Astrocyte (in vitro differentiated cells and primary cell): Measurements from ENCODE around the gene JAKMIP3. TPM values are rescaled to one million over a fixed set of nuclear protein-coding genes. Genes with fewer than 3 reads are reported as not detected.

Experiments used
- DNase-seq: peaks from one replicate; pipeline ENCODE4 v3.0.0-alpha.2; 2010; ENCODE audit warnings: low read depth
- FAIRE-seq: peaks from 2 replicates; lab custom pipeline; 2011; peaks lifted over from hg19 to GRCh38; lab: Jason Lieb, UNC
- H2AFZ ChIP-seq: 2 replicates; pipeline ENCODE4 v1.6.0; 2012; ENCODE audit warnings: low read depth, low read length, inconsistent platforms
- H3K27ac ChIP-seq: 2 replicates; pipeline ENCODE4 v1.5.1; 2011; ENCODE audit warnings: low read depth, low read length, inconsistent platforms
- H3K27me3 ChIP-seq: 2 replicates; pipeline ENCODE4 v1.6.0; 2011; ENCODE audit warnings: low read length, inconsistent platforms; ENCODE audit not compliant: insufficient read depth
- H3K36me3 ChIP-seq: 2 replicates; pipeline ENCODE4 v1.5.1; 2011; ENCODE audit warnings: low read length, inconsistent platforms; ENCODE audit not compliant: insufficient read depth
- H3K4me1 ChIP-seq: 2 replicates; pipeline ENCODE4 v1.5.1; 2011; ENCODE audit warnings: low read length, inconsistent platforms; ENCODE audit not compliant: insufficient read depth
- H3K4me2 ChIP-seq: 2 replicates; pipeline ENCODE4 v1.6.0; 2012; ENCODE audit warnings: low read length, inconsistent platforms
- H3K4me3 ChIP-seq: 2 replicates; pipeline ENCODE4 v1.5.1; 2011; ENCODE audit warnings: low read depth, mild to moderate bottlenecking, low read length, inconsistent platforms; ENCODE audit not compliant: insufficient read depth
- H3K79me2 ChIP-seq: 2 replicates; pipeline ENCODE4 v1.6.0; 2012; ENCODE audit warnings: mild to moderate bottlenecking, low read length, inconsistent platforms; ENCODE audit not compliant: insufficient read depth
- H3K9ac ChIP-seq: 2 replicates; pipeline ENCODE4 v1.6.0; 2012; ENCODE audit warnings: mild to moderate bottlenecking, low read length, inconsistent platforms
- H3K9me3 ChIP-seq: 2 replicates; pipeline ENCODE4 v1.5.1; 2012; ENCODE audit warnings: low read depth, mild to moderate bottlenecking, low read length, inconsistent platforms; ENCODE audit not compliant: insufficient read depth
- H4K20me1 ChIP-seq: 2 replicates; pipeline ENCODE4 v1.6.0; 2012; ENCODE audit warnings: low read length, inconsistent platforms; ENCODE audit not compliant: insufficient read depth
- H3K27ac Mint-ChIP-seq: one replicate; pipeline ENCODE4 v1.8.0; 2021; ENCODE audit warnings: mild to moderate bottlenecking, mixed read lengths; ENCODE audit not compliant: unreplicated experiment
- H3K27me3 Mint-ChIP-seq: one replicate; pipeline ENCODE4 v1.8.0; 2021; ENCODE audit warnings: low read depth, mixed read lengths; ENCODE audit not compliant: unreplicated experiment
- H3K36me3 Mint-ChIP-seq: one replicate; pipeline ENCODE4 v1.8.0; 2021; ENCODE audit warnings: low read depth, mixed read lengths; ENCODE audit not compliant: unreplicated experiment
- H3K4me1 Mint-ChIP-seq: one replicate; pipeline ENCODE4 v1.8.0; 2021; ENCODE audit warnings: low read depth, mixed read lengths; ENCODE audit not compliant: unreplicated experiment
- H3K4me3 Mint-ChIP-seq: one replicate; pipeline ENCODE4 v1.8.0; 2021; ENCODE audit warnings: mild to moderate bottlenecking, moderate library complexity, mixed read lengths; ENCODE audit not compliant: unreplicated experiment
- H3K9me3 Mint-ChIP-seq: one replicate; pipeline ENCODE4 v1.8.0; 2021; ENCODE audit warnings: mild to moderate bottlenecking, mixed read lengths; ENCODE audit not compliant: unreplicated experiment
- EZH2 ChIP-seq: IDR thresholded peaks from 2 replicates; pipeline ENCODE4 v1.6.1; 2012; ENCODE audit warnings: mild to moderate bottlenecking, low read length, inconsistent platforms; ENCODE audit not compliant: insufficient read depth
- total RNA-seq: library from RNA; stranded (reverse); gene quantifications from 2 replicates; pipeline ENCODE4 v1.2.1, GENCODE V29; 2021
- TF ChIP-seq, protein P1 (sequence below): IDR thresholded peaks from 2 replicates; pipeline ENCODE4 v1.5.1; 2011; ENCODE audit warnings: low read depth, mild to moderate bottlenecking, inconsistent platforms, low read length, moderate library complexity; ENCODE audit not compliant: insufficient read depth

JAKMIP3 gene
- total RNA-seq, 1 donor from 2014 or later: 0.54 TPM

GRCh38 chr10:132107186-132107948 is 41.6 kb downstream of the JAKMIP3 start:
- Mint-ChIP-seq H3K4me3 (no peak overlapping the region), H3K27me3 (peaks cover 53% of the 10 kb centered on the region), H3K4me1 (no peaks in the 10 kb centered on the region), H3K9me3 (no peaks in the 10 kb centered on the region), H3K27ac (no peak overlapping the region), H3K36me3 (no peaks in the 10 kb centered on the region)
- H3K9me3 ChIP-seq: peaks cover 6% of the 10 kb centered on the region
- TF ChIP-seq, protein P1, sequence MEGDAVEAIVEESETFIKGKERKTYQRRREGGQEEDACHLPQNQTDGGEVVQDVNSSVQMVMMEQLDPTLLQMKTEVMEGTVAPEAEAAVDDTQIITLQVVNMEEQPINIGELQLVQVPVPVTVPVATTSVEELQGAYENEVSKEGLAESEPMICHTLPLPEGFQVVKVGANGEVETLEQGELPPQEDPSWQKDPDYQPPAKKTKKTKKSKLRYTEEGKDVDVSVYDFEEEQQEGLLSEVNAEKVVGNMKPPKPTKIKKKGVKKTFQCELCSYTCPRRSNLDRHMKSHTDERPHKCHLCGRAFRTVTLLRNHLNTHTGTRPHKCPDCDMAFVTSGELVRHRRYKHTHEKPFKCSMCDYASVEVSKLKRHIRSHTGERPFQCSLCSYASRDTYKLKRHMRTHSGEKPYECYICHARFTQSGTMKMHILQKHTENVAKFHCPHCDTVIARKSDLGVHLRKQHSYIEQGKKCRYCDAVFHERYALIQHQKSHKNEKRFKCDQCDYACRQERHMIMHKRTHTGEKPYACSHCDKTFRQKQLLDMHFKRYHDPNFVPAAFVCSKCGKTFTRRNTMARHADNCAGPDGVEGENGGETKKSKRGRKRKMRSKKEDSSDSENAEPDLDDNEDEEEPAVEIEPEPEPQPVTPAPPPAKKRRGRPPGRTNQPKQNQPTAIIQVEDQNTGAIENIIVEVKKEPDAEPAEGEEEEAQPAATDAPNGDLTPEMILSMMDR: no peak
- TF ChIP-seq EZH2: no peak
- no peak overlapping the region for H3K4me2 ChIP-seq
- no peaks in the 10 kb centered on the region for H3K79me2 ChIP-seq
- H4K20me1 ChIP-seq: no peaks in the 10 kb centered on the region
- no peaks in the 10 kb centered on the region for H3K36me3 ChIP-seq
- no peak for FAIRE-seq
- H3K27me3 ChIP-seq: no peaks in the 10 kb centered on the region
- H3K4me3 ChIP-seq: no peak overlapping the region
- no peaks in the 10 kb centered on the region for H3K4me1 ChIP-seq
- no peak for DNase-seq
- no peak overlapping the region for H3K27ac ChIP-seq
- no peak overlapping the region for H3K9ac ChIP-seq
- no peak overlapping the region for H2AFZ ChIP-seq

- H3K27me3 ChIP-seq: no peaks in the 10 kb centered on the region
Observed at GRCh38 chr10:132107949-132108877, 42.5 kb downstream of the JAKMIP3 start.

More at GRCh38 chr10:132107949-132108877, 42.5 kb downstream of the JAKMIP3 start:
- H3K4me2 ChIP-seq: no peak overlapping the region
- FAIRE-seq (no peak), DNase-seq (no peak)
- peaks cover 6% of the 10 kb centered on the region for H3K9me3 ChIP-seq
- no peaks in the 10 kb centered on the region for H3K4me1 ChIP-seq
- no peaks in the 10 kb centered on the region for H3K36me3 ChIP-seq
- H3K27me3 Mint-ChIP-seq: peaks cover 54% of the 10 kb centered on the region
- no peak overlapping the region for H3K27ac ChIP-seq
- no peaks in the 10 kb centered on the region for H3K4me1 Mint-ChIP-seq
- no peaks in the 10 kb centered on the region for H4K20me1 ChIP-seq
- no peaks in the 10 kb centered on the region for H3K79me2 ChIP-seq
- H3K4me3 Mint-ChIP-seq: no peak overlapping the region
- TF ChIP-seq, protein P1: no peak
- no peak for TF ChIP-seq EZH2
- H2AFZ ChIP-seq: no peak overlapping the region
- no peaks in the 10 kb centered on the region for H3K9me3 Mint-ChIP-seq
- H3K9ac ChIP-seq: no peak overlapping the region
- no peak overlapping the region for H3K4me3 ChIP-seq
- no peaks in the 10 kb centered on the region for H3K36me3 Mint-ChIP-seq
- no peak overlapping the region for H3K27ac Mint-ChIP-seq
